Skin epidermis (tissue), 12 donors: ENCODE measurements around the gene CFAP58.
"Not testable (repeated sequence)": the region's sequence is repeated elsewhere in the genome, so short reads cannot be mapped to it uniquely, and the experiment has no call there.

Experiments
- H3K27ac ChIP-seq, 21 experiments: fragments of 200-600 bp; sonication (generic) in 11 of 21; one replicate each; pipeline ENCODE4 v1.5.0; 2020; ENCODE audit warnings: mild to moderate bottlenecking in 3 of 21, inconsistent platforms in 2 of 21, moderate library complexity in 2 of 21
- H3K4me3 ChIP-seq, 7 experiments: fragments of 200-600 bp; sonication (generic) in 2 of 7; one replicate each; pipeline ENCODE4 v1.5.0; 2020; ENCODE audit warnings: inconsistent platforms in 2 of 7, mild to moderate bottlenecking in 2 of 7, moderate library complexity in 1 of 7

The CFAP58 gene

GRCh38 chr10:104456802-104457542 lies 103.3 kb downstream of the CFAP58 start:
- Histone ChIP-seq H3K27ac (no peak overlapping the region), H3K4me3 (no peak overlapping the region)

- Histone ChIP-seq H3K4me3 (no peak overlapping the region), H3K27ac (no peak overlapping the region)
Observed at GRCh38 chr10:104457543-104457828, 103.9 kb downstream of the CFAP58 start.

- not testable (repeated sequence) for H3K27ac ChIP-seq, H3K4me3 ChIP-seq
Observed at GRCh38 chr10:104465575-104465974, 111.9 kb downstream of the CFAP58 start.

- H3K4me3 ChIP-seq, H3K27ac ChIP-seq: not testable (repeated sequence)
Observed at GRCh38 chr10:104468818-104469217, 115.2 kb downstream of the CFAP58 start.

- Histone ChIP-seq H3K27ac (no peak overlapping the region), H3K4me3 (no peak overlapping the region)
Observed at GRCh38 chr10:104472505-104472904, 118.9 kb downstream of the CFAP58 start.

GRCh38 chr10:104472957-104473745 lies 119.5 kb downstream of the CFAP58 start:
- H3K27ac ChIP-seq, result no peak overlapping the region
- no peak overlapping the region for H3K4me3 ChIP-seq

GRCh38 chr10:104478380-104478779 lies 124.7 kb downstream of the CFAP58 start:
- Histone ChIP-seq H3K27ac (no peak overlapping the region), H3K4me3 (no peak overlapping the region)

GRCh38 chr10:104479906-104480593 lies 126.4 kb downstream of the CFAP58 start:
- no peak overlapping the region for H3K4me3 ChIP-seq
- no peak overlapping the region for H3K27ac ChIP-seq

GRCh38 chr10:104480797-104481196 lies 127.2 kb downstream of the CFAP58 start:
- H3K4me3 ChIP-seq, result no peak overlapping the region

GRCh38 chr10:104483582-104483981 lies 129.9 kb downstream of the CFAP58 start:
- H3K27ac ChIP-seq, result no peak overlapping the region
- no peak overlapping the region for H3K4me3 ChIP-seq

More at GRCh38 chr10:104480797-104481196, 127.2 kb downstream of the CFAP58 start:
- H3K27ac ChIP-seq, result no peak overlapping the region

- no peak overlapping the region for H3K4me3 ChIP-seq
Observed at GRCh38 chr10:104485632-104486031, 132.0 kb downstream of the CFAP58 start.

GRCh38 chr10:104486803-104487202 lies 133.2 kb downstream of the CFAP58 start:
- Histone ChIP-seq H3K27ac (no peak overlapping the region), H3K4me3 (no peak overlapping the region)

More at GRCh38 chr10:104485632-104486031, 132.0 kb downstream of the CFAP58 start:
- H3K27ac ChIP-seq, result no peak overlapping the region

GRCh38 chr10:104487794-104488438 lies 134.3 kb downstream of the CFAP58 start:
- H3K4me3 ChIP-seq, result no peak overlapping the region
- no peak overlapping the region for H3K27ac ChIP-seq

GRCh38 chr10:104488439-104488832 lies 134.8 kb downstream of the CFAP58 start:
- Histone ChIP-seq H3K4me3 (no peak overlapping the region), H3K27ac (no peak overlapping the region)

- H3K27ac ChIP-seq, result peak overlapping the region in 1 of 21 experiments; percentile 16
- H3K4me3 ChIP-seq, result no peak overlapping the region
Observed at GRCh38 chr10:104492329-104492940, 138.8 kb downstream of the CFAP58 start.

GRCh38 chr10:104498347-104499081 lies 144.9 kb downstream of the CFAP58 start:
- Histone ChIP-seq H3K4me3 (no peak overlapping the region), H3K27ac (no peak overlapping the region)

GRCh38 chr10:104501449-104501848 lies 147.8 kb downstream of the CFAP58 start:
- Histone ChIP-seq H3K4me3 (no peak overlapping the region), H3K27ac (no peak overlapping the region)

- H3K27ac ChIP-seq, result no peak overlapping the region
- no peak overlapping the region for H3K4me3 ChIP-seq
Observed at GRCh38 chr10:104501864-104502579, 148.4 kb downstream of the CFAP58 start.
